Erythroblast (primary cell): ENCODE measurements around the gene DCLK3.

Experiments
- DNase-seq, 2 experiments: peaks; one replicate each; lab custom pipeline; 2025; lab: John Stamatoyannopoulos, UW
- GATA1 ChIP-seq: IDR thresholded peaks from 2 replicates; pipeline ENCODE4 v1.6.1; 2011; ENCODE audit warnings: low read depth, mild to moderate bottlenecking, control low read depth, low read length, moderate library complexity
- POLR2A ChIP-seq: IDR thresholded peaks from 2 replicates; pipeline ENCODE4 v1.6.1; 2011; ENCODE audit warnings: mild to moderate bottlenecking, low read length

Gene DCLK3

GRCh38 chr3:36786921-36787890 is 22.9 kb upstream of the DCLK3 start:
- no peak for DNase-seq
- no peak for TF ChIP-seq POLR2A
- no peak for TF ChIP-seq GATA1

GRCh38 chr3:36784138-36784635 is 19.8 kb upstream of the DCLK3 start:
- no peak for DNase-seq
- TF ChIP-seq GATA1 (no peak), POLR2A (no peak)

GRCh38 chr3:36777424-36778218 is 13.3 kb upstream of the DCLK3 start:
- TF ChIP-seq GATA1 = no peak
- no peak for TF ChIP-seq POLR2A
- no peak for DNase-seq

- TF ChIP-seq POLR2A = no peak
- TF ChIP-seq GATA1 = no peak
- no peak for DNase-seq
These were observed 12.1 kb upstream of the DCLK3 start for GRCh38 chr3:36776436-36776835.

GRCh38 chr3:36774052-36774451 is 9.7 kb upstream of the DCLK3 start:
- DNase-seq = no peak
- no peak for TF ChIP-seq GATA1
- TF ChIP-seq POLR2A = no peak

- DNase-seq = no peak
- no peak for TF ChIP-seq POLR2A
- TF ChIP-seq GATA1 = no peak
These were observed 7.6 kb upstream of the DCLK3 start for GRCh38 chr3:36771931-36772330.

GRCh38 chr3:36769926-36770325 is 5.6 kb upstream of the DCLK3 start:
- DNase-seq = no peak
- no peak for TF ChIP-seq GATA1
- no peak for TF ChIP-seq POLR2A

GRCh38 chr3:36765104-36765503 is 751 bp upstream of the DCLK3 start:
- no peak for TF ChIP-seq GATA1
- TF ChIP-seq POLR2A = no peak
- DNase-seq = no peak

- no peak for TF ChIP-seq GATA1
- no peak for TF ChIP-seq POLR2A
- no peak for DNase-seq
These were observed 318 bp upstream of the DCLK3 start for GRCh38 chr3:36764704-36765038.

- DNase-seq = no peak
- no peak for TF ChIP-seq POLR2A
These were observed 1.2 kb downstream of the DCLK3 start for GRCh38 chr3:36762918-36763849.

GRCh38 chr3:36761779-36762178 is 2.6 kb downstream of the DCLK3 start:
- TF ChIP-seq POLR2A = no peak
- TF ChIP-seq GATA1 = no peak
- no peak for DNase-seq

- DNase-seq = no peak
These were observed 8.1 kb downstream of the DCLK3 start for GRCh38 chr3:36756269-36756668.

GRCh38 chr3:36751326-36751725 is 13.0 kb downstream of the DCLK3 start:
- TF ChIP-seq GATA1 (no peak), POLR2A (no peak)
- no peak for DNase-seq

More at GRCh38 chr3:36756269-36756668, 8.1 kb downstream of the DCLK3 start:
- TF ChIP-seq POLR2A (no peak), GATA1 (no peak)

- DNase-seq = no peak
- TF ChIP-seq POLR2A (no peak), GATA1 (no peak)
These were observed 13.6 kb downstream of the DCLK3 start for GRCh38 chr3:36750737-36751136.

- TF ChIP-seq GATA1 = no peak
- TF ChIP-seq POLR2A = no peak
- DNase-seq = no peak
These were observed 19.6 kb downstream of the DCLK3 start for GRCh38 chr3:36744763-36745162.
